ENCODE results near the gene MEIOC.
A peak's percentile ranks its signal among the peaks of the same experiment; 100 is the strongest.
"Not testable (repeated sequence)": the region's sequence is repeated elsewhere in the genome, so short reads cannot be mapped to it uniquely, and the experiment has no call there.

The MEIOC gene

GRCh38 chr17:44648963-44649362 is 7.3 kb upstream of the MEIOC start:
- no peak for DNase-seq

GRCh38 chr17:44651228-44651627 is 5.0 kb upstream of the MEIOC start:
- DNase-seq: no peak

GRCh38 chr17:44652727-44653126 is 3.5 kb upstream of the MEIOC start:
- DNase-seq: no peak

GRCh38 chr17:44653384-44653783 is 2.9 kb upstream of the MEIOC start:
- DNase-seq: no peak

- no peak for DNase-seq
Observed at GRCh38 chr17:44653954-44654353, 2.3 kb upstream of the MEIOC start.

GRCh38 chr17:44661835-44662234 is 5.6 kb downstream of the MEIOC start:
- DNase-seq: no peak

- DNase-seq: no peak
Observed at GRCh38 chr17:44663095-44663494, 6.8 kb downstream of the MEIOC start.

- no peak for DNase-seq
Observed at GRCh38 chr17:44664867-44665266, 8.6 kb downstream of the MEIOC start.

- no peak for DNase-seq
Observed at GRCh38 chr17:44666006-44666405, 9.7 kb downstream of the MEIOC start.

- DNase-seq: peak; percentile 11
Observed at GRCh38 chr17:44672479-44673093, 16.3 kb downstream of the MEIOC start.

GRCh38 chr17:44673893-44674292 is 17.6 kb downstream of the MEIOC start:
- no peak for DNase-seq

- no peak for DNase-seq
Observed at GRCh38 chr17:44677136-44677535, 20.9 kb downstream of the MEIOC start.

- not testable (repeated sequence) for DNase-seq
Observed at GRCh38 chr17:44683303-44683702, 27.0 kb downstream of the MEIOC start.

- DNase-seq: no peak
Observed at GRCh38 chr17:44687756-44688155, 31.5 kb downstream of the MEIOC start.

GRCh38 chr17:44688200-44688599 is 31.9 kb downstream of the MEIOC start:
- DNase-seq: no peak

GRCh38 chr17:44688675-44689476 is 32.6 kb downstream of the MEIOC start:
- DNase-seq: peak; percentile 22

GRCh38 chr17:44689477-44690217 is 33.4 kb downstream of the MEIOC start, which contains the start of gene CCDC43:
TSS of gene CCDC43 (minus strand) at chr17:44689776. CDS start at chr17:44689753, 23 bp downstream.
- DNase-seq: peak; percentile 86

- DNase-seq: not testable (repeated sequence)
Observed at GRCh38 chr17:44690746-44691306, 34.6 kb downstream of the MEIOC start.

- DNase-seq: no peak
Observed at GRCh38 chr17:44693609-44694008, 37.3 kb downstream of the MEIOC start.

- not testable (repeated sequence) for DNase-seq
Observed at GRCh38 chr17:44700288-44700687, 44.0 kb downstream of the MEIOC start.

- DNase-seq: no peak
Observed at GRCh38 chr17:44707755-44708400, 51.6 kb downstream of the MEIOC start.

- peak; percentile 82 for DNase-seq
Observed at GRCh38 chr17:44708401-44709263, 52.4 kb downstream of the MEIOC start, which contains the start of gene DBF4B. TSS of gene DBF4B (plus strand) at chr17:44708665. CDS start at chr17:44708821, 156 bp downstream.
